GM12878 (cell line): ENCODE results near the gene ARHGEF10L. TPM values are rescaled to one million over a fixed set of nuclear protein-coding genes. Genes with fewer than 3 reads are reported as not detected.

Experiments
- PML ChIP-seq: IDR thresholded peaks from 2 replicates; pipeline ENCODE4 v1.6.1; 2012; ENCODE audit warnings: low read length, inconsistent platforms
- ZZZ3 ChIP-seq: IDR thresholded peaks from 2 replicates; pipeline ENCODE4 v1.6.1; 2011; ENCODE audit warnings: low read depth; ENCODE audit not compliant: control insufficient read depth, insufficient read length
- polyA plus RNA-seq, 11 experiments: library from polyadenylated mRNA; depleted of rRNA in 4 of 11; unstranded in 6 of 11; stranded (reverse) in 5 of 11; fragments of >200 nt; fragmentation: Nextera tagmentation in 4 of 11; fragmentation: Illumina TruSeq in 1 of 11; extraction: Ambion mirVana in 4 of 11; extraction: Trizol in 1 of 11; gene quantifications; 1 replicate in 1 of 11; 2 replicates in 10 of 11; pipeline versions ENCODE4 v1.2.1 to v1.2.3, GENCODE V29; 2011 to 2016; ENCODE audit warnings: inconsistent platforms in 2 of 11, missing spikeins in 2 of 11, low read depth in 1 of 11
- total RNA-seq, 4 experiments: library from RNA; depleted of rRNA in 3 of 4; stranded (reverse); fragments of >200 nt in 3 of 4; fragmentation: Illumina TruSeq in 1 of 4; extraction: Trizol in 1 of 4; gene quantifications; 2 replicates each; pipeline versions ENCODE4 v1.2.1 to v1.2.3, GENCODE V29; 2013 to 2021
- TF ChIP-seq, protein P1 (sequence below): fragments of 450-650 bp; formaldehyde crosslinking; IDR thresholded peaks from 2 replicates; pipeline ENCODE4 v1.5.0; 2022; ENCODE audit warnings: mild to moderate bottlenecking, missing genetic modification characterization
- TF ChIP-seq, protein P2 (sequence below): IDR thresholded peaks from 2 replicates; pipeline ENCODE4 v1.6.1; 2012; ENCODE audit warnings: mild to moderate bottlenecking, low read depth, low read length
- TF ChIP-seq, protein P3 (sequence below): fragments of 450-650 bp; IDR thresholded peaks from 2 replicates; pipeline ENCODE4 v1.6.1; 2014; ENCODE audit warnings: mild to moderate bottlenecking

Gene ARHGEF10L
- total and polyA plus RNA-seq, 10 of the 15 experiments (the other 5 are each of a cell fraction or from before 2014, with no cell fraction given) = 0.05 to 0.94 (median 0.28) TPM; not detected in 2

DNA sequence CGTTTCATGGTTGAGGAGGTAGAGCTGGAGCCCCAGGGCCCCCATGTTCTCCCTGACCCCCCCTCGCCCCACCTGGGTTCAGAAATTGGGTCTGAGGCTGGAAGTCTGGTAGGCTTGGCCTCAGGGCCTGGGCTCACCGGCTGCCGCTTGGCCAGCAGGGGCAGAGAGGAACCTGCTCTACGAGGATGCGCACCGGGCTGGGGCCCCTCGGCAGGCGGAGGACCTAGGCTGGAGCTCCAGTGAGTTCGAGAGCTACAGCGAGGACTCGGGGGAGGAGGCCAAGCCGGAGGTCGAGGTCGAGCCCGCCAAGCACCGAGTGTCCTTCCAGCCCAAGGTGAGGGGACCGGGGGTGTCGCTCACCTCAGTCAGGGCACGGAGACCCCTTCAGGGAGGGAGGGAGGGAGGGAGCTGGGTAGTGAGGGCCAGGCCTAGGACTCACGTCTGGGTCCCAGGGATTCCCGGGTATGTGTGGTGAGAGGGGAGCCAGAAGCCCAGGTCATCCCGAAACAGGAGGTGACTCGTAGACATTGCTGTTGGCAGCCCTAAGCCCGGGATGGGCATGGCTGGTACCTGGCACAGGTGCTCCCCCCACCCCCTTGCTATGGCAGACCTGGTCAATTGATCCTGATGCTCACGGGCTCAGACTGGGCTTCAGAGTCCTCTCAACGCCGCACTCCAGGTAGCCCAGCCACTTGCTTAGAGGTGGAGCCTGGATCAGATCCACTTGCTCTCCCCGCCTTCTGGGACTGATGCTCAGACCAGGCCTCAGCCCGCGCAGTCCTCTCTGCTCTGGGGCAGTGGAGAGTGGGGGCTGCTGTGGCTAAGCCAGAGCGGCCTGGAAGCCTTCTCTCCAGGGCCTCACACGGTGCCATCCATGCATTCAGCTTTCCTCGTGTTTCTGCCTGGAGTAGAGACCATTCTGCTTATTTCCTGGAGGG is 68.4 kb downstream of the ARHGEF10L start (continued):
- TF ChIP-seq, protein P1, sequence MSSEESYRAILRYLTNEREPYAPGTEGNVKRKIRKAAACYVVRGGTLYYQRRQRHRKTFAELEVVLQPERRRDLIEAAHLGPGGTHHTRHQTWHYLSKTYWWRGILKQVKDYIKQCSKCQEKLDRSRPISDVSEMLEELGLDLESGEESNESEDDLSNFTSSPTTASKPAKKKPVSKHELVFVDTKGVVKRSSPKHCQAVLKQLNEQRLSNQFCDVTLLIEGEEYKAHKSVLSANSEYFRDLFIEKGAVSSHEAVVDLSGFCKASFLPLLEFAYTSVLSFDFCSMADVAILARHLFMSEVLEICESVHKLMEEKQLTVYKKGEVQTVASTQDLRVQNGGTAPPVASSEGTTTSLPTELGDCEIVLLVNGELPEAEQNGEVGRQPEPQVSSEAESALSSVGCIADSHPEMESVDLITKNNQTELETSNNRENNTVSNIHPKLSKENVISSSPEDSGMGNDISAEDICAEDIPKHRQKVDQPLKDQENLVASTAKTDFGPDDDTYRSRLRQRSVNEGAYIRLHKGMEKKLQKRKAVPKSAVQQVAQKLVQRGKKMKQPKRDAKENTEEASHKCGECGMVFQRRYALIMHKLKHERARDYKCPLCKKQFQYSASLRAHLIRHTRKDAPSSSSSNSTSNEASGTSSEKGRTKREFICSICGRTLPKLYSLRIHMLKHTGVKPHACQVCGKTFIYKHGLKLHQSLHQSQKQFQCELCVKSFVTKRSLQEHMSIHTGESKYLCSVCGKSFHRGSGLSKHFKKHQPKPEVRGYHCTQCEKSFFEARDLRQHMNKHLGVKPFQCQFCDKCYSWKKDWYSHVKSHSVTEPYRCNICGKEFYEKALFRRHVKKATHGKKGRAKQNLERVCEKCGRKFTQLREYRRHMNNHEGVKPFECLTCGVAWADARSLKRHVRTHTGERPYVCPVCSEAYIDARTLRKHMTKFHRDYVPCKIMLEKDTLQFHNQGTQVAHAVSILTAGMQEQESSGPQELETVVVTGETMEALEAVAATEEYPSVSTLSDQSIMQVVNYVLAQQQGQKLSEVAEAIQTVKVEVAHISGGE (CRISPR knock-in tag) = no peak
- TF ChIP-seq, protein P2, sequence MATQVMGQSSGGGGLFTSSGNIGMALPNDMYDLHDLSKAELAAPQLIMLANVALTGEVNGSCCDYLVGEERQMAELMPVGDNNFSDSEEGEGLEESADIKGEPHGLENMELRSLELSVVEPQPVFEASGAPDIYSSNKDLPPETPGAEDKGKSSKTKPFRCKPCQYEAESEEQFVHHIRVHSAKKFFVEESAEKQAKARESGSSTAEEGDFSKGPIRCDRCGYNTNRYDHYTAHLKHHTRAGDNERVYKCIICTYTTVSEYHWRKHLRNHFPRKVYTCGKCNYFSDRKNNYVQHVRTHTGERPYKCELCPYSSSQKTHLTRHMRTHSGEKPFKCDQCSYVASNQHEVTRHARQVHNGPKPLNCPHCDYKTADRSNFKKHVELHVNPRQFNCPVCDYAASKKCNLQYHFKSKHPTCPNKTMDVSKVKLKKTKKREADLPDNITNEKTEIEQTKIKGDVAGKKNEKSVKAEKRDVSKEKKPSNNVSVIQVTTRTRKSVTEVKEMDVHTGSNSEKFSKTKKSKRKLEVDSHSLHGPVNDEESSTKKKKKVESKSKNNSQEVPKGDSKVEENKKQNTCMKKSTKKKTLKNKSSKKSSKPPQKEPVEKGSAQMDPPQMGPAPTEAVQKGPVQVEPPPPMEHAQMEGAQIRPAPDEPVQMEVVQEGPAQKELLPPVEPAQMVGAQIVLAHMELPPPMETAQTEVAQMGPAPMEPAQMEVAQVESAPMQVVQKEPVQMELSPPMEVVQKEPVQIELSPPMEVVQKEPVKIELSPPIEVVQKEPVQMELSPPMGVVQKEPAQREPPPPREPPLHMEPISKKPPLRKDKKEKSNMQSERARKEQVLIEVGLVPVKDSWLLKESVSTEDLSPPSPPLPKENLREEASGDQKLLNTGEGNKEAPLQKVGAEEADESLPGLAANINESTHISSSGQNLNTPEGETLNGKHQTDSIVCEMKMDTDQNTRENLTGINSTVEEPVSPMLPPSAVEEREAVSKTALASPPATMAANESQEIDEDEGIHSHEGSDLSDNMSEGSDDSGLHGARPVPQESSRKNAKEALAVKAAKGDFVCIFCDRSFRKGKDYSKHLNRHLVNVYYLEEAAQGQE = no peak
- TF ChIP-seq PML (no peak), ZZZ3 (no peak)
- TF ChIP-seq, protein P3, sequence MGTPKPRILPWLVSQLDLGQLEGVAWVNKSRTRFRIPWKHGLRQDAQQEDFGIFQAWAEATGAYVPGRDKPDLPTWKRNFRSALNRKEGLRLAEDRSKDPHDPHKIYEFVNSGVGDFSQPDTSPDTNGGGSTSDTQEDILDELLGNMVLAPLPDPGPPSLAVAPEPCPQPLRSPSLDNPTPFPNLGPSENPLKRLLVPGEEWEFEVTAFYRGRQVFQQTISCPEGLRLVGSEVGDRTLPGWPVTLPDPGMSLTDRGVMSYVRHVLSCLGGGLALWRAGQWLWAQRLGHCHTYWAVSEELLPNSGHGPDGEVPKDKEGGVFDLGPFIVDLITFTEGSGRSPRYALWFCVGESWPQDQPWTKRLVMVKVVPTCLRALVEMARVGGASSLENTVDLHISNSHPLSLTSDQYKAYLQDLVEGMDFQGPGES = no peak
